Right hindlimb (tissue), 1 donor: ENCODE data around the gene MED13.
"Not testable (repeated sequence)": the region's sequence is repeated elsewhere in the genome, so short reads cannot be mapped to it uniquely, and the experiment has no call there.

Experiments used
- DNase-seq: peaks from one replicate; pipeline ENCODE4 v3.0.0-alpha.2; 2018

Gene MED13

DNA sequence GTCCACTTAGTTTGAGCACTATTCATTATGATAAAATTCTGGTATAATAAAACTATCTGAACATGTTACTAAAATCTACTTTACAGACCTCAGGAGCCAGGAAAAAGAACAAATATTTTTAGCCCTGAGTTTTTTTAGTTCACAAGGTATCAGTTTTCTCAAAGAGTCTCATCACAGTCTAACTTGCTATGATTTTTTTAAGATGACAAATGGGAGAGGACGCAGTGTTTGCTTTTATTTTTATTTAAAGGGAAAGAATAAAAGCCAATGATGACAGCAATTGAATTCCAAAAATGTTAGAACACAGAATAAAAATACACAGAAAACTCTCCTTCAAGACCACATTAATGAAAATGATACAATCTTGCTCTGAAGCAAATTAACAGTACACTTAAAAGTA lies 7.4 kb downstream of the MED13 start:
- DNase-seq, result no peak

DNA sequence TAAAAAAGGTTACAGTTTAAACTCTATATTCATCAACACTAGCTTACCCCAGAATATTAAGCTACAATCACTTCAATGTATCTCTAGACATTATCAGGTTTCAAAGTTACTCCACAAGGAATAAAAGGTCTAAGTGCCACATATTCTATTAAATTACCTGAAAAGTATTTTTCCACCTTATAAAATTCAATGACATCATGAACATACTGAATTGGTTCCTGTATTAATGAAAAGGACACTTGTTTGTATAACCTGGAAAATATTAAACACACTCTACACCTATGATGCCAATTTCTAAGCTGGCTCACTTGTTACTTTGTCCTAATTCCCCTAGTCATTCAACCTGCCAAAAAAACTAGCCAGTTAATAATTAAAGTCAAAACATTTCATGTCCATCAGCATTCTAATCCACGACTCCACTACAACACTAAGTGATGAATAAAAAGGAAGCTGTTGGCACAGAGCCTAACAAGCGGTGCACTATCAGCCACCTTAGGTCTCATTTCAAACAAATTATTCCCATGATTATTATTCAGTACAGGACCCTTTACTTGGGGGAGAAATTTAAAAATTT lies 12.2 kb downstream of the MED13 start:
- no peak for DNase-seq

- no peak for DNase-seq
Measured at GRCh38 chr17:62051053-62051452, 14.0 kb downstream of the MED13 start.

DNA sequence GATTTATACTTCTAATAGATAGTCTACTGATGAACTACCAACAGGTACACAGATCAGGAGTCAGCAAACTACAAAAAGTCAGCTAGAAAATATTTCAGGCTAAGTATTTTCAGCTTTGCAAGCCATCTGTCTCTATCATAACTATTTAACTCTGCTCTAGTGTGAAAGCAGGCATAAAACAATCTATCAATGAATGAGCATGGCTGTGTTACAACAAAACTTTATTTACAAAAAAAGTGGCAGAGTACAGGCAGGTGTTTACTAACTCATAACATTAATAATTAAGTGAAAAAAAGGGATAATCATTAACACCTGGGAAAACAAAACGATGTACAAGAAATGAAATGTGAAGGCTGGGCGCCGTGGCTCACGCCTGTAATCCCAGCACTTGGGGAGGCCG lies 15.8 kb downstream of the MED13 start:
- no peak for DNase-seq

- DNase-seq, result no peak
Measured at GRCh38 chr17:62048262-62048661, 16.8 kb downstream of the MED13 start.

GRCh38 chr17:62045517-62045916 lies 19.6 kb downstream of the MED13 start:
- DNase-seq, result no peak

GRCh38 chr17:62045109-62045508 lies 20.0 kb downstream of the MED13 start:
- no peak for DNase-seq

DNA sequence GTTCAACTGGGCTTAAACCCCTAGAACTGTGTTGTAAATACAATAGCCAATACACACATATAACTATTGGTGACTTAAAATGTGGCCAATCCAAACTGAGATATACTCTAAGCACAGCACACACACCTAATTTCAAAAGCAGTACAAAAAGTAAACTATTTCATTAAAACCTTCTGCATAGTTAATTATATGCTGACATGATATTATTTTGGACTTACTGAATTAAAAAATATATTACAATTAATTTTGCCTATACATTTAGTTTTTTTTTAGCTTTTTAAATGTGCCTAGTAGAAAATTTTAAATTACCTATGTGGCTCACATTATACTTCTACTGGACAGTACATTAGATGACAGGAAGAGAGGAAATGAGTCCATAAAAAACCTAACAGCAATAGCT lies 21.5 kb downstream of the MED13 start:
- DNase-seq, result no peak

GRCh38 chr17:62043140-62043539 lies 21.9 kb downstream of the MED13 start:
- no peak for DNase-seq

GRCh38 chr17:62038248-62038647 lies 26.8 kb downstream of the MED13 start:
- no peak for DNase-seq

GRCh38 chr17:62033317-62033716 lies 31.8 kb downstream of the MED13 start:
- DNase-seq, result no peak

DNA sequence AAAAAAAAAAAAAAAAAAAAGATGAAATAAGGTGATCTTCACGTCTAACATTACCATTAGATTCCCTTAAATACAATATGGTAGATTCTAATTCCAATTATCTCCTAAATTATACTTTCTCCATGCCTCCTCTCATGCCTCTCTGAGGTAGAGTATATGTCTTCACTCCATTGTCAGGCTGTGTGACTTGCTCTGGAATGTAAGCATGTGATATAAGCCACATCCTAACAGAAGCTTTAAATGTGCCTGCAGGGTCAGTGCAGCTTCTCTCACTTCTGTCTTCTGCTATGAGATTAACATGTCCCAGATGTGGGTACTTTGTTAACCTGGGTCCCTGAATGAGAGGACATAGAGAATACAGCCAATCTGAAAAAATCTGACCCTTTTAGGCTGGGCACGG lies 32.6 kb downstream of the MED13 start:
- no peak for DNase-seq

- no peak for DNase-seq
Measured at GRCh38 chr17:62030264-62030663, 34.8 kb downstream of the MED13 start.

DNA sequence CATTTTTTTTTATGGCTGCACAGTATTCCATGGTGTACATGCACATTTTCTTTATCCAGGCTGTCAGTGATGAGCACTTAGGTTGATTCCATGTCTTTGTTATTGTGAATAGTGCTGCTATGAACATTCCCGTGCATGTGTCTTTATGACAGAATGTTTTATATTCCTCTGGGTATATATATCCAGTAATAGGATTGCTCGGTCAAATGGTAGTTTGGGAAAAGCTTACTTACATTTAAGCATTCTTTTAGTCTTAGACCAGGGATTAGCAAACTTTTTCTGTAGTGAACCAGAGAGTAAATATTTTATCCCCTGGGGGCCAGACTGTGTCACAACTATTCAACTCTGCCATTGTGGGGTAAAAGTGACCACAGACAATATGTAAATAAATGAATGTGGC lies 40.2 kb downstream of the MED13 start:
- DNase-seq, result no peak

GRCh38 chr17:62017912-62018311 lies 47.2 kb downstream of the MED13 start:
- no peak for DNase-seq

DNA sequence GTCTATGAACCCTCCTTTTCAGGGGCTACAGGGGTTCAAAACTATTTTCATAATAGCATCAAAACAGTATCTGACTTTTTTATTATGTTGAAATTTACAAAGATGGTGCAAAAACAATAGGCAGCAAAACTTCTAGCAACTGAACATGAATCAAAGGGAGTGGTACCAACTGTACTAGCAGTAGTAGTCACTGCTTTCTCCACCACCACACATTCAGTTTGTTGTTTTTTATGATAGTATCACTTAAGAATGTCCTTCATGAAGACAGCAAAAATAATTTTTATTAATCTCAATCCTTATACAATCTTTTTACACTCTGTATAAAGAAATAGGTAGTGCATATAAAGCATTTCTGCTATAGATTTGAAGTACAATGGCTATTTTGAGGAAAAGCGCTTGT lies 47.6 kb downstream of the MED13 start:
- DNase-seq, result no peak

DNA sequence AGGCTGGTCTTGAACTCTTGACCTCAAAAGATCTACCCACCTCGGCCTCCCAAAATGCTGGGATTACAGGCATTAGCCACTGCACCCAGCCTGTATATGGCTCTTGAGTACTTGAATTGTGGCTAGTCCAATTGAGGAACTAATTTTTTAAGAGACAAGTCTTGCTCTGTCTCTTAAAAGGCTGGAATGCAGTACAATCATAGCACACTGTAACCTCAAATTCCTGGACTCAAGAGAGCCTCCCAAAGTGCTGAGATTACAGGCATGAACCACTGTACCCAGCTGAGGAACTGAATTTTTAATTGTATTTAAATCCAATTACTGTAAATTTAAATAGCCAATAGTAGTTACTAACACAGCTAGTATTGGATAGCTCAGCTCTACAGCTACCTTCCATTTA lies 50.6 kb downstream of the MED13 start:
- DNase-seq, result no peak

DNA sequence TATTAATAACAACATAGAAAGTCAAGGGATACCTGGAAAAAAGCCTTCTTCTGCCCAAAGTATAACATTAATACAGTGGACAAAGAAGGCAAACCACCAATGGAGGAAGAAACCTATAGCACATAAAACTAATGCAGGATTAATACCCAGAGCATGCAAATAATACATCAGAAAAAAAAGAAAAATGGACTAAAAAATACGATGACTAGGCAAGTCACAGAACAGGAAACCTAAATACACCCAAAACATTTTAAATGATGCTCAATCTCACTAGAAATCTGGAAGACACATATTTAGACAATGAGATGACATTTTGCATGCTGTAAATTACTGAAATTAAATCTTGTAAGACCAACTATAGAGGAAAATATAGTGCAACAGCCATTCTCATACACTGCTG lies 55.9 kb downstream of the MED13 start:
- DNase-seq, result no peak

DNA sequence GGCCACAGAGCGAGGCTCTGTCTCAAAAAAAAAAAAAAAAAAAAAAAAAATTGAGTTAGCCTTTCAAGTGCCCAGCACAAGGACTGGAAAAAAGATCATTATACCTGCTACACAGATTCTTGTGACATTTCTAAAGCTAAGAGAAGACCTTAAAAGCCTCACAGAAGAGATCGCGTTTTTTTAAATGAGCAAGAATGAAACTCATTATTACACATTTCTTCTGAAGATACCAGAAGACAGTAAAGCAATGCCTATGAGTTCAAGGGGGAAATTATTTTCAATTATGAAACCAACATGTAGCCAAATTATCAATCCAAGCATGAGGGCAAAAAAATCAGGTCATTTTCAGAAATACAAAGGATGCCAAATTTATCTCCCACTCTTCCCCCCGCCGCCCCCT lies 56.8 kb downstream of the MED13 start:
- DNase-seq, result no peak

DNA sequence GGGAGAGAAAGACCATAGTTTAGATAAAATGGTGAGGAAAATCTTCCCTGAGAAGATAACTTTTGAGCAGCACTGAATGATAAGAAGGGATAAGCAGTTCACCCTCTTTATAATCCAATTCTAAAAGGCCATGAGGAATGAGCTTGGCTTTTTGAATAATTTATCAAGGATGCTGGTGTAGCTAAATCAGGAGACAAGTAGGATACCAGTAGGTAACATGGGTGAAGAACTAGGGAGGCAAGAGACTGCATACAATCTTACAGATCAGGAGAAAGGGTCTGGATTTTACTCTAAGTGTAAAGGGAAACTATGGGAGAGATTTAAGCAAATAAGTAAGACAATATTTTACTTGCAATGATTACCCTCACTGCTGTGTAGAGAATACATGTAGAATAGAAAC lies 60.7 kb downstream of the MED13 start:
- no peak for DNase-seq

- not testable (repeated sequence) for DNase-seq
Measured at GRCh38 chr17:62003141-62003540, 61.9 kb downstream of the MED13 start.

DNA sequence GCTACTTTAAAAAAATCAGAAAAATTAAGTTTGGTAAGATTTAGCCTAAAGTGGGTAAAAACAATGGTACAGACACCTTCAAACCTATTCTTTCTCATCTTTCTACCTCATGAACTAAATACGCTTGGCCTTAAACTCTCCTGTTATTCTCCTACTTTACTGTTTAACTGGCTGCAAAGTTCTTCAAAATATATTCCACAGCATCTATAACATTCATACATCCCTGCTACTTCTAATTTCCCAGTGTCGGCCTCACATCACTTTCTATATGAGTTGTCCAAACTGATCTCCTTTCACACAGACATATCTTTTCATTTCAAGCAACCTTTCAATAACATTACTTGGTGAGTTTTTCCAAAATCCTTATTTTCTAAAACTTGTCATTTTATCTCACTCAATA lies 64.0 kb downstream of the MED13 start:
- no peak for DNase-seq

DNA sequence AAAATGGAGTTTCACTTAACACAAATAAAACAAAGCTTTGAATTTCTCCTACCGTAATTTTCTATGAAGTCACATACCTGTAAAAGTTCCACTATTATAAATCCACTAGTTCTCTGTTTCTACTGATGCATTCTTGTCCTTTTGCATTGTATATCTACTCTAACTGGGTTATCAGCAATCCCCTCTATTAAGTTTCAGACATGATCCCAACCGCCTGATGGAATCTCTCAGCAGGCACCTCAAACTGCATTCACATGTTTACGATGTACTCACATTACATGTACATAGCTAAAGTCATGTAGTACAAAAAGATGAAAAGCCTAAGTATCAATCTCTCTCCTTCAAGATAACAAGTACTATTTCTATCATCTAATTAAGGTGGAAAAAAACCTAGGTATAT lies 64.9 kb downstream of the MED13 start:
- no peak for DNase-seq

DNA sequence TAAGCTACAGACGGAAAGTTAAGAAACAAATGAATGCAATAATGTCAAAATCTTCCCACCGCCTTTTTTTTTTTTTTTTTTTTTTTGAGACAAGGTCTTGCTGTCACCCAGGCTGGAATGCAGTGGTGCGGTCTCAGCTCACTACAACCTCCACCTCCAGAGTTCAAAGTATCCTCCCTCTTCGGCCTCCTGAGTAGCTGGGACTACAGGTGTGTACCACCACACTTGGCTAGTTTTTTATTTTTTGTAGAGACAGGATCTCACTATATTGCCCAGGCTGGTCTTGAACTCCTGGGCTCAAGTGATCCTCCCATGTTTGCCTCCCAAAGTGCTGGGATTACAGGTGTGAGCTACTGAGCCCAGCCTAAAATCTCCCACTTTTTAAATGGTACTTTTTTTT lies 66.5 kb downstream of the MED13 start:
- not testable (repeated sequence) for DNase-seq

DNA sequence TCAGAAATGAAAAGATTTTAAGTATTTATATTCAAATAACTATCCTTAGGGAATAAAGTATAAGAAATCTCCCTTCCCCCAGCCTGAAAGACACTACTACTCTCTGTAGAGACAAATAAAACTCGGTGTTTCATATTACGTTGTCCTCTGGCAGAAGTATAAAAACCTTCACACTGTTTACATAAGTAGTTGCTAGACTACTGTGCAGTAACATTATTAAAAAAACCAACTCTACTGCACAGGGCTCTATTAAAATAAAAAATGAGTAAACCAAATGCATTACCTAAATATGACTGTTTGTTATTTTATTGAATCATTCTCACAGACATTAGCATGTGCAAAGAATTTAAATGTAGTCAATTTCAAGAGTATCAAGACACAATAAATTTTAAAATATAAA lies 67.4 kb downstream of the MED13 start:
- no peak for DNase-seq
